H1 (cell line): Measurements from ENCODE around the gene TMEM121B. TPM values are rescaled to one million over a fixed set of nuclear protein-coding genes. Genes with fewer than 3 reads are reported as not detected.

Experiments
- CTCF ChIA-PET: fragments of 300-600 bp; sonication (Branson Sonifier 250); formaldehyde crosslinking; loops from one replicate; lab custom pipeline; 2021; ENCODE audit not compliant: partially characterized antibody; lab: Charles Lee
- POLR2A ChIA-PET: fragments of 300-600 bp; sonication (Branson Sonifier 250); formaldehyde crosslinking; loops from one replicate; lab custom pipeline; 2021; ENCODE audit warnings: inconsistent platforms; ENCODE audit not compliant: partially characterized antibody; lab: Charles Lee
- DNase-seq, 2 experiments: peaks; one replicate each; pipeline versions ENCODE4 v3.0.0 to v3.0.0-alpha.2; 2010 to 2022; ENCODE audit warnings: low spot score in 2 of 2, low read depth in 1 of 2, mixed read lengths in 1 of 2
- FAIRE-seq: peaks from 2 replicates; lab custom pipeline; 2011; peaks lifted over from hg19 to GRCh38; lab: Jason Lieb, UNC
- H2AFZ ChIP-seq: 2 replicates; pipeline ENCODE4 v1.8.1; 2012; ENCODE audit warnings: low read length, inconsistent platforms
- H2AK5ac ChIP-seq: 2 replicates; pipeline ENCODE4 v1.6.1; 2013; ENCODE audit warnings: low read depth, low read length
- H2BK120ac ChIP-seq: replicated peaks from 2 replicates; pipeline ENCODE3; 2013; ENCODE audit warnings: low read depth, low read length, inconsistent platforms
- H2BK12ac ChIP-seq: 2 replicates; pipeline ENCODE4 v1.6.1; 2013; ENCODE audit warnings: low read depth, low read length
- H2BK15ac ChIP-seq: 2 replicates; pipeline ENCODE4 v1.6.1; 2013; ENCODE audit warnings: low read length
- H2BK20ac ChIP-seq: 2 replicates; pipeline ENCODE4 v1.6.1; 2013; ENCODE audit warnings: low read length
- H2BK5ac ChIP-seq: 2 replicates; pipeline ENCODE4 v1.6.1; 2013; ENCODE audit warnings: low read depth, low read length
- H3K14ac ChIP-seq: 2 replicates; pipeline ENCODE4 v1.6.1; 2013; ENCODE audit warnings: inconsistent platforms; ENCODE audit not compliant: insufficient read length
- H3K18ac ChIP-seq: 2 replicates; pipeline ENCODE4 v1.6.1; 2013; ENCODE audit warnings: low read length; ENCODE audit errors: extremely low read depth
- H3K23ac ChIP-seq: 2 replicates; pipeline ENCODE4 v1.6.1; 2013; ENCODE audit warnings: inconsistent platforms; ENCODE audit not compliant: insufficient read length
- H3K23me2 ChIP-seq: 2 replicates; pipeline ENCODE4 v1.6.1; 2013; ENCODE audit warnings: low read depth, low read length
- H3K27ac ChIP-seq: 2 replicates; pipeline ENCODE4 v1.6.1; 2011; ENCODE audit warnings: low read depth, low read length, inconsistent platforms
- H3K27me3 ChIP-seq, 4 experiments: replicated peaks in 1 of 4; 1 replicate in 1 of 4; 2 replicates in 3 of 4; pipeline versions ENCODE4 v1.6.1 to v1.8.1; 2011 to 2013; ENCODE audit warnings: low read length in 3 of 4, mild to moderate bottlenecking in 3 of 4, inconsistent platforms in 2 of 4, mixed read lengths in 2 of 4, moderate library complexity in 1 of 4; ENCODE audit not compliant: control insufficient read depth in 3 of 4, insufficient read depth in 3 of 4; ENCODE audit errors: extremely low read depth in 1 of 4
- H3K36me3 ChIP-seq, 4 experiments: 2 replicates each; pipeline versions ENCODE4 v1.6.1 to v1.8.1; 2011 to 2013; ENCODE audit warnings: mild to moderate bottlenecking in 4 of 4, low read length in 3 of 4, moderate library complexity in 2 of 4, control low read depth in 1 of 4, inconsistent platforms in 1 of 4; ENCODE audit not compliant: insufficient read depth in 4 of 4, control insufficient read depth in 2 of 4
- H3K4ac ChIP-seq: replicated peaks from 2 replicates; pipeline ENCODE3; 2013; ENCODE audit warnings: low read length, low read depth, mixed read lengths, inconsistent platforms; ENCODE audit not compliant: insufficient read length
- H3K4me1 ChIP-seq, 4 experiments: replicated peaks in 1 of 4; 1 replicate in 1 of 4; 2 replicates in 3 of 4; pipeline versions ENCODE4 v1.6.1 to v1.8.1; 2011 to 2013; ENCODE audit warnings: low read length in 3 of 4, inconsistent platforms in 2 of 4, mixed read lengths in 1 of 4; ENCODE audit not compliant: insufficient read depth in 4 of 4, control insufficient read depth in 3 of 4
- H3K4me2 ChIP-seq, 2 experiments: 2 replicates each; pipeline versions ENCODE4 v1.6.1 to v1.8.1; 2011 to 2013; ENCODE audit warnings: low read depth in 2 of 2, low read length in 2 of 2, control low read depth in 1 of 2, inconsistent platforms in 1 of 2, mild to moderate bottlenecking in 1 of 2; ENCODE audit not compliant: insufficient read depth in 1 of 2
- H3K4me3 ChIP-seq, 4 experiments: fragments of 200-600, 300-600 bp in 1 of 4; sonication (generic), shearing (Covaris generic), sonication (Bioruptor Twin) in 1 of 4; 2 replicates each; pipeline versions ENCODE4 v1.5.1 to v1.8.1; 2011 to 2016; ENCODE audit warnings: low read length in 4 of 4, low read depth in 3 of 4, control low read depth in 2 of 4, inconsistent platforms in 2 of 4, mild to moderate bottlenecking in 2 of 4, mixed read lengths in 1 of 4, moderate library complexity in 1 of 4; ENCODE audit not compliant: insufficient read depth in 2 of 4; ENCODE audit errors: extremely low read depth in 1 of 4
- H3K56ac ChIP-seq: replicated peaks from 2 replicates; pipeline ENCODE3; 2013; ENCODE audit warnings: low read depth, mild to moderate bottlenecking, mixed read lengths, low read length, inconsistent platforms; ENCODE audit not compliant: insufficient read length
- H3K79me1 ChIP-seq: 2 replicates; pipeline ENCODE4 v1.6.1; 2013; ENCODE audit warnings: low read depth, low read length, control low read depth
- H3K79me2 ChIP-seq, 2 experiments: 2 replicates each; pipeline versions ENCODE4 v1.6.1 to v1.8.1; 2012 to 2013; ENCODE audit warnings: low read length in 2 of 2, mild to moderate bottlenecking in 2 of 2, inconsistent platforms in 1 of 2; ENCODE audit not compliant: insufficient read depth in 2 of 2, control insufficient read depth in 1 of 2
- H3K9ac ChIP-seq, 4 experiments: replicated peaks in 1 of 4; 1 replicate in 1 of 4; 2 replicates in 3 of 4; pipeline versions ENCODE4 v1.6.1 to v1.8.1; 2011 to 2013; ENCODE audit warnings: low read depth in 3 of 4, low read length in 3 of 4, control low read depth in 2 of 4, mild to moderate bottlenecking in 2 of 4, moderate library complexity in 2 of 4, inconsistent platforms in 1 of 4; ENCODE audit errors: extremely low read depth in 1 of 4
- H3K9me3 ChIP-seq, 2 experiments: 2 replicates each; pipeline versions ENCODE4 v1.6.1 to v1.8.1; 2012 to 2013; ENCODE audit warnings: mild to moderate bottlenecking in 2 of 2, moderate library complexity in 2 of 2, control low read depth in 1 of 2, inconsistent platforms in 1 of 2, low read depth in 1 of 2, low read length in 1 of 2, mixed read lengths in 1 of 2; ENCODE audit not compliant: insufficient read depth in 2 of 2
- H4K20me1 ChIP-seq, 2 experiments: replicated peaks in 1 of 2; 2 replicates each; pipeline versions ENCODE3 to v1.8.1; 2011 to 2013; ENCODE audit warnings: inconsistent platforms in 2 of 2, low read length in 2 of 2, mild to moderate bottlenecking in 1 of 2; ENCODE audit not compliant: insufficient read depth in 2 of 2, control insufficient read depth in 1 of 2
- H4K5ac ChIP-seq: 2 replicates; pipeline ENCODE4 v1.6.1; 2013; ENCODE audit warnings: low read length, low read depth, mixed read lengths, inconsistent platforms; ENCODE audit not compliant: insufficient read length
- H4K8ac ChIP-seq: 2 replicates; pipeline ENCODE4 v1.8.0; 2013; ENCODE audit warnings: mild to moderate bottlenecking, moderate library complexity, low read length, inconsistent platforms; ENCODE audit not compliant: insufficient read depth; ENCODE audit errors: extremely low read depth
- H4K91ac ChIP-seq: replicated peaks from 2 replicates; pipeline ENCODE3; 2013; ENCODE audit warnings: low read length, mixed read lengths, inconsistent platforms; ENCODE audit not compliant: insufficient read length
- CEBPB ChIP-seq: IDR thresholded peaks from 2 replicates; pipeline ENCODE4 v1.6.1; 2012; ENCODE audit warnings: low read depth, low read length
- FOSL1 ChIP-seq: IDR thresholded peaks from 2 replicates; pipeline ENCODE4 v1.6.1; 2011; ENCODE audit warnings: mild to moderate bottlenecking, low read depth, low read length, moderate library complexity; ENCODE audit not compliant: insufficient read depth
- POLR2A ChIP-seq, 2 experiments: IDR thresholded peaks; 1 replicate in 1 of 2; 2 replicates in 1 of 2; pipeline ENCODE4 v1.6.1; 2011; ENCODE audit warnings: low read depth in 2 of 2, low read length in 2 of 2, mild to moderate bottlenecking in 2 of 2; ENCODE audit errors: control extremely low read depth in 1 of 2
- POU5F1 ChIP-seq: IDR thresholded peaks from 2 replicates; pipeline ENCODE4 v1.6.1; 2011; ENCODE audit warnings: low read depth, mild to moderate bottlenecking, low read length, moderate library complexity
- RXRA ChIP-seq: IDR thresholded peaks from 2 replicates; pipeline ENCODE4 v1.6.1; 2011; ENCODE audit warnings: low read depth, mild to moderate bottlenecking, low read length, moderate library complexity; ENCODE audit not compliant: insufficient read depth
- SIX5 ChIP-seq: IDR thresholded peaks from 2 replicates; pipeline ENCODE4 v1.6.1; 2011; ENCODE audit warnings: mild to moderate bottlenecking, low read depth, low read length
- SP1 ChIP-seq: IDR thresholded peaks from 2 replicates; pipeline ENCODE4 v1.6.1; 2011; ENCODE audit warnings: low read depth, low read length
- WGBS, 2 experiments: shearing (Covaris generic) in 1 of 2; methylation state at CpG; one replicate each; pipeline versions ENCODE4 v1.1.6 to v1.1.7; 2013 to 2015; ENCODE audit warnings: low lambda C conversion rate in 2 of 2, mixed read lengths in 2 of 2, inconsistent platforms in 1 of 2, low coverage in 1 of 2, missing lambda C conversion rate in 1 of 2; ENCODE audit not compliant: insufficient replicate concordance in 2 of 2, insufficient coverage in 1 of 2, insufficient read length in 1 of 2; ENCODE audit errors: extremely low coverage in 1 of 2, missing lambda C conversion rate in 1 of 2; 5-methylcytosine and 5-hydroxymethylcytosine counted together
- polyA plus RNA-seq, 7 experiments: library from polyadenylated mRNA; depleted of rRNA in 3 of 7; stranded (reverse) in 5 of 7; unstranded in 2 of 7; fragments of >200 nt in 5 of 7; fragments of 200-250 nt in 2 of 7; gene quantifications; 1 replicate in 5 of 7; 2 replicates in 1 of 7; 4 replicates in 1 of 7; pipeline versions ENCODE4 v1.2.1 to v1.2.3, GENCODE V29; 2011 to 2013; ENCODE audit warnings: missing spikeins in 2 of 7, mixed read lengths in 2 of 7
- total RNA-seq: library from RNA; stranded (reverse); fragmentation: NEBNext Ultra II Directional; extraction: Animal tissue kit (Norgen Biotek cat#: 25700); gene quantifications from 2 replicates; pipeline ENCODE4 v1.2.1, GENCODE V29; 2021
- TF ChIP-seq, protein P1 (sequence below): IDR thresholded peaks from 2 replicates; pipeline ENCODE4 v1.6.1; 2011; ENCODE audit warnings: low read depth, mild to moderate bottlenecking, low read length; ENCODE audit not compliant: insufficient read depth
- TF ChIP-seq, protein P2 (sequence below): IDR thresholded peaks from 2 replicates; pipeline ENCODE4 v1.6.1; 2011; ENCODE audit warnings: low read length, improper control_type of control experiment

The TMEM121B gene
- total and polyA plus RNA-seq, 2 of the 8 experiments (the other 6 are each of a cell fraction or from before 2014, with no cell fraction given), result 4.3 to 6.9 TPM

DNA sequence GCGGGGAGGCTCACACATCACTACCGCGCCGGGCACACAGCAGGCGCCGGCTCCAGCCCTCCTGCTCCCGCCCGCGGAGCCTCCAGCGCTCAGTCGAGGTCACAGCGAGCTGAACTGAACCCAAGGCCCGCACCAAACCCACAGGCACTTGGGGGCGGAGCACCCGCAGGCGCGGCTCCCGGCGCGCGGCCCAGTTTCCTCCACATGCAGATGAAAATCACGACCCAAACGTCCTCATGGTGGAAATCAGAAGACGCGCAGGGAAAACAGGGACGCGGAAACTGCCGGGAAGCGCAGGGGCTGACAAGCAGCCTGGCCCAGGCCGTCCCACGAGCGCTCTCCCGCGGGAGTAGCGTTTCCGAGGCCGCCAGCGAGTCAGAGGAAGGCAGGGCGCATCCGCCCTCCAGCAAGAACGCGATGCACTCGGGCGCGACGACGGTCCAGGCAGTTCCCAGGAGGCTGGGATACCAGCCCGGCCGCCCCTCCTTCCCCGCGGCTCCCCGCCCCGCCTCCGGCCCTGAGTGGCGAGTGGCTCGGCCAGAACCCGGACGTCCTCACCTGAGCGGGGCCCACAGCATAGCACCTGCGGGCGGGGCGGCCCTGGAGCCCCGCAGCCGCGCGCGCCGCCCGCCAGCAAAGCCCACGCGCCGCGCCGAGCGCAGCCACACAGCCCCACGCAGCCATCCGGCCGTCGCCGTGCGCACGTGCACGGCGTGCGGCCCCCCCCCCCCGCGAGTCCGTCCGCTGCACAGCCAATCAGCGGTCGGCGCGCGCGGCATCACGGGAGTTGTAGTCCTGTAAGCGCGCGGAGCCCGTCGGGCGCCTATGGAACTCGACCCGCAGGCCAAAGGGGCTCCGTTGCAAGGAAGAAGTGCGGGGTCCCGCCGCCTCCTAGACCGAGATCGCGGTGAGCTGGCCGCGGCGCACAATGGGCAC is 37.7 kb upstream of the TMEM121B start, which contains the start of gene HDHD5:
HDHD5 (minus strand) TSS at position 710 of the 936 bp plus-strand sequence; CDS start at position 684, 26 bp downstream.
- Histone ChIP-seq H2BK20ac (no peak within 1 kb of the TSS), H3K14ac (no peak within 1 kb of the TSS), H4K91ac (peak within 1 kb of the TSS; percentile 81), H2AFZ (peak within 1 kb of the TSS; percentile 36; the same call in 1 of the 2 replicates), H3K79me1 (peaks cover 8% of the 10 kb centered on the region), H3K4me1 (peaks cover 3 to 8% (median 5%) of the 10 kb centered on the region in 4 experiments; a peak in 6 of 7 replicates), H2BK120ac (no peak within 1 kb of the TSS), H3K27ac (no peak within 1 kb of the TSS; the same call in 1 of the 2 replicates), H3K9ac (peak within 1 kb of the TSS in 3 of 4 experiments; percentile 13 to 67 (median 60); a peak in 5 of 7 replicates), H2BK15ac (0 out of 2 replicates have a peak within 1 kb of the TSS, but pooled peaks have one; percentile 92), H3K56ac (peak within 1 kb of the TSS; percentile 67), H3K18ac (peak within 1 kb of the TSS; percentile 85), H3K23ac (no peak within 1 kb of the TSS), H3K4me2 (peak within 1 kb of the TSS; percentile 67 to 74), H3K23me2 (peaks cover 10% of the 10 kb centered on the region; the same call in 1 of the 2 replicates), H3K79me2 (peaks cover 14 to 37% of the 10 kb centered on the region in 2 experiments), H3K4me3 (peak within 1 kb of the TSS; percentile 47 to 70 (median 66)), H4K20me1 (peaks cover 2 to 5% of the 10 kb centered on the region in 2 experiments), H2AK5ac (no peak within 1 kb of the TSS), H2BK12ac (peak within 1 kb of the TSS; percentile 5; the same call in 1 of the 2 replicates), H4K5ac (peak within 1 kb of the TSS; percentile 34), H4K8ac (peak within 1 kb of the TSS; percentile 92), H3K9me3 (no peaks in the 10 kb centered on the region), H2BK5ac (peak within 1 kb of the TSS; percentile 60; the same call in 1 of the 2 replicates), H3K4ac (peak within 1 kb of the TSS; percentile 2), H3K27me3 (0 out of 7 replicates have a peak, but pooled peaks cover 0 to 4% (median 0%) of the 10 kb centered on the region in 4 experiments), H3K36me3 (no peaks in the 10 kb centered on the region)
- peak; percentile 50 to 89 for DNase-seq
- FAIRE-seq, result no peak
- 2% methylated on average over 106 of the region's 114 CpGs; no CpG with 5 or more reads in 1 of the 2 experiments for WGBS, 2 experiments
- CTCF ChIA-PET, result interaction anchor here (1.0 to 1.8 kb wide), 5 partner anchors 8 to 343 kb away, joined by 3 to 11 read pairs (median 7); no protein-coding TSS in a partner anchor
- POLR2A ChIA-PET, result interaction anchor here (0.5 to 2.0 kb wide), 9 partner anchors 10 to 549 kb away, joined by 3 to 7 read pairs (median 3); no protein-coding TSS in a partner anchor
- TF ChIP-seq FOSL1, result no peak
- TF ChIP-seq SIX5, result peak; percentile 55
- TF ChIP-seq, protein P1, sequence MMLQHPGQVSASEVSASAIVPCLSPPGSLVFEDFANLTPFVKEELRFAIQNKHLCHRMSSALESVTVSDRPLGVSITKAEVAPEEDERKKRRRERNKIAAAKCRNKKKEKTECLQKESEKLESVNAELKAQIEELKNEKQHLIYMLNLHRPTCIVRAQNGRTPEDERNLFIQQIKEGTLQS, result no peak
- TF ChIP-seq POU5F1, result no peak
- no peak for TF ChIP-seq RXRA
- TF ChIP-seq, protein P2, sequence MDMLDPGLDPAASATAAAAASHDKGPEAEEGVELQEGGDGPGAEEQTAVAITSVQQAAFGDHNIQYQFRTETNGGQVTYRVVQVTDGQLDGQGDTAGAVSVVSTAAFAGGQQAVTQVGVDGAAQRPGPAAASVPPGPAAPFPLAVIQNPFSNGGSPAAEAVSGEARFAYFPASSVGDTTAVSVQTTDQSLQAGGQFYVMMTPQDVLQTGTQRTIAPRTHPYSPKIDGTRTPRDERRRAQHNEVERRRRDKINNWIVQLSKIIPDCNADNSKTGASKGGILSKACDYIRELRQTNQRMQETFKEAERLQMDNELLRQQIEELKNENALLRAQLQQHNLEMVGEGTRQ, result 0 out of 2 replicates have a peak, but pooled peaks have one; percentile 9
- TF ChIP-seq POLR2A (IDR thresholded peaks at IDR 0.05; ENCODE audit: control extremely low read depth in 1 of 2, low read depth in 2 of 2, low read length in 2 of 2), result peak in 1 of 2 experiments; percentile 54; a peak in 1 of 3 replicates
- TF ChIP-seq CEBPB, result no peak
- TF ChIP-seq SP1, result no peak
